HepG2 (cell line): Measurements from ENCODE around the gene MYBPC2. TPM values are rescaled to one million over a fixed set of nuclear protein-coding genes. Genes with fewer than 3 reads are reported as not detected.

Experiments
- ARID4A ChIP-seq: sonication (generic); formaldehyde crosslinking; IDR thresholded peaks from 2 replicates; pipeline ENCODE4 v1.5.0; 2020; ENCODE audit warnings: mild to moderate bottlenecking, missing genetic modification reagents, borderline replicate concordance
- CTCF ChIP-seq: sonication (generic); formaldehyde crosslinking; IDR thresholded peaks from 2 replicates; pipeline ENCODE4 v1.5.0; 2020; ENCODE audit warnings: mild to moderate bottlenecking, missing genetic modification reagents, moderate library complexity
- DRAP1 ChIP-seq: IDR thresholded peaks from 2 replicates; pipeline ENCODE4 v1.6.1; 2016; ENCODE audit warnings: missing genetic modification reagents, missing compliant biosample characterization
- GABPB1 ChIP-seq: IDR thresholded peaks from 2 replicates; pipeline ENCODE4 v1.6.1; 2016; ENCODE audit warnings: mild to moderate bottlenecking, missing genetic modification reagents, moderate library complexity, missing compliant biosample characterization
- KMT2A ChIP-seq: sonication (generic); formaldehyde crosslinking; IDR thresholded peaks from 2 replicates; pipeline ENCODE4 v1.4.0; 2020; ENCODE audit warnings: missing genetic modification reagents
- MAX ChIP-seq: IDR thresholded peaks from 2 replicates; pipeline ENCODE4 v1.6.1; 2012; ENCODE audit warnings: inconsistent platforms
- NAIF1 ChIP-seq: sonication (generic); formaldehyde crosslinking; IDR thresholded peaks from 2 replicates; pipeline ENCODE4 v1.5.0; 2020; ENCODE audit warnings: mild to moderate bottlenecking, missing genetic modification reagents, borderline replicate concordance
- PATZ1 ChIP-seq: sonication (generic); formaldehyde crosslinking; IDR thresholded peaks from 2 replicates; pipeline ENCODE4 v1.4.0; 2020; ENCODE audit warnings: missing genetic modification reagents
- REPIN1 ChIP-seq: sonication (generic); formaldehyde crosslinking; IDR thresholded peaks from 2 replicates; pipeline ENCODE4 v1.8.0; 2022; ENCODE audit warnings: missing genetic modification reagents, low read depth, mild to moderate bottlenecking, borderline replicate concordance
- RXRA ChIP-seq: sonication (generic); formaldehyde crosslinking; IDR thresholded peaks from 2 replicates; pipeline ENCODE4 v1.5.1; 2020; ENCODE audit warnings: missing genetic modification reagents
- ZBTB4 ChIP-seq: sonication (generic); formaldehyde crosslinking; IDR thresholded peaks from 2 replicates; pipeline ENCODE4 v1.4.0; 2020; ENCODE audit warnings: missing genetic modification reagents, mild to moderate bottlenecking, borderline replicate concordance
- ZFP91 ChIP-seq: sonication (generic); formaldehyde crosslinking; IDR thresholded peaks from 2 replicates; pipeline ENCODE4 v1.9.0; 2022; ENCODE audit warnings: missing genetic modification reagents, mild to moderate bottlenecking, borderline replicate concordance
- polyA plus RNA-seq, 8 experiments: library from polyadenylated mRNA; depleted of rRNA in 3 of 8; stranded (reverse) in 7 of 8; unstranded in 1 of 8; fragments of >200 nt; fragmentation: Illumina TruSeq in 4 of 8; extraction: Trizol in 4 of 8; gene quantifications; 2 replicates each; pipeline versions ENCODE4 v1.2.1 to v1.2.3, GENCODE V29; 2011 to 2016; ENCODE audit warnings: low read depth in 4 of 8, missing spikeins in 1 of 8, mixed read lengths in 1 of 8; ENCODE audit not compliant: insufficient read depth in 1 of 8
- total RNA-seq, 5 experiments: library from RNA; depleted of rRNA; stranded (reverse); fragments of >200 nt; fragmentation: Illumina TruSeq; extraction: Trizol; gene quantifications; 2 replicates each; pipeline ENCODE4 v1.2.3, GENCODE V29; 2016; ENCODE audit warnings: low read depth in 1 of 5

Gene MYBPC2
- total and polyA plus RNA-seq, 2 of the 13 experiments (the other 11 are each of a cell fraction or from before 2014, with no cell fraction given) = not detected

- TF ChIP-seq ARID4A (CRISPR knock-in tag) (0 out of 2 replicates have a peak, but pooled peaks have one; percentile 32), ZFP91 (peak; percentile 51; the same call in 1 of the 2 replicates), GABPB1 (CRISPR knock-in tag) (peak; percentile 48), PATZ1 (CRISPR knock-in tag) (peak; percentile 46; the same call in 1 of the 2 replicates), CTCF (CRISPR knock-in tag) (peak; percentile 89), KMT2A (CRISPR knock-in tag) (0 out of 2 replicates have a peak, but pooled peaks have one; percentile 34), RXRA (no peak), ZBTB4 (no peak), MAX (peak; percentile 70), REPIN1 (CRISPR knock-in tag) (0 out of 2 replicates have a peak, but pooled peaks have one; percentile 34), NAIF1 (no peak), DRAP1 (CRISPR knock-in tag) (no peak)
Observed at GRCh38 chr19:50414864-50415660, 17.6 kb upstream of the MYBPC2 start (continued).
